ENCODE results near the gene BSN.

GRCh38 chr3:49519296-49519695 is 35.0 kb upstream of the BSN start:
- TF ChIP-seq CTCF (IDR thresholded peaks at IDR 0.05; ENCODE audit: borderline replicate concordance, extremely low read depth, low read length, poor library complexity, severe bottlenecking) (no peak), EZH2 (IDR thresholded peaks at IDR 0.05; ENCODE audit: borderline replicate concordance, low read depth, low read length, severe bottlenecking) (no peak)

Data from DND-41 (cell line).